Measurements from ENCODE around the gene RPS6KA4.

Gene RPS6KA4

DNA sequence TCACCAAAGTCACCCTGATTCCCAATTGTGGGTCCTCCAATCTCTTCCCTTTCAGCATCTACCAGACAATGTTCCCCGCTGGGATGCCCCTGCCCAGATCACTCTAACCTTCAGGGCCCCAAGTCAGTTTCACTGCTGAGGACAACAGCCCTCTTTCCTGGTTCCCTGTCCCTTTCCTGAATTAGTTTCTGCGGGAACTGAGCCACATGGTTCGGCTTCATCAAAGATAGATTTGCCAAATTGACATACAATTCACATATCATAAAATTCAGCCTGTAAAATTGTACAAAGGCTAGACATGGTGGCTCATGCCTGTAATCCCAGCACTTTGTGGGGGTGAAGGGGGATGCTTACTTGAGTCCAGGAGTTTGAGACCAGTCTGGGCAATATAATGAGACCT, 31.0 kb upstream of the RPS6KA4 start:
- DNase-seq: no peak

DNA sequence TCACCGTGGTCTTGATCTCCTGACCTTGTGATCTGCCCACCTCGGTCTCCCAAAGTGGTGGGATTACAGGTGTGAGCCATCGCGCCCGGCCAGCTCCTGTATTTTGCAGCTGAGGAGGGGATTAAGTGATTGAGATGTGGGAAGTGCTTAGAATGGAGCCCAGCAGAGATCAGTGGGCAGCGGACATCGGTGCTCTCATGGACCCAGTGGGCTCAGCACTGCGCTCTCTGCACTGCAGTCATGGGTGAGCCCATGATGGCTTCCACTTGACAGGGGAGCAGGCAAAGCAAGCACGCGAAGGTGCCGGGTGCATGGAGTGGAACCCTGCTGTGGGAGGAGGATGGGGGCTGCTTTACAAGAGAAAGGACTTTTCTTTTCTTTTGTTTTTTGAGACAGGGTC, 28.1 kb upstream of the RPS6KA4 start:
- no peak for DNase-seq

DNA sequence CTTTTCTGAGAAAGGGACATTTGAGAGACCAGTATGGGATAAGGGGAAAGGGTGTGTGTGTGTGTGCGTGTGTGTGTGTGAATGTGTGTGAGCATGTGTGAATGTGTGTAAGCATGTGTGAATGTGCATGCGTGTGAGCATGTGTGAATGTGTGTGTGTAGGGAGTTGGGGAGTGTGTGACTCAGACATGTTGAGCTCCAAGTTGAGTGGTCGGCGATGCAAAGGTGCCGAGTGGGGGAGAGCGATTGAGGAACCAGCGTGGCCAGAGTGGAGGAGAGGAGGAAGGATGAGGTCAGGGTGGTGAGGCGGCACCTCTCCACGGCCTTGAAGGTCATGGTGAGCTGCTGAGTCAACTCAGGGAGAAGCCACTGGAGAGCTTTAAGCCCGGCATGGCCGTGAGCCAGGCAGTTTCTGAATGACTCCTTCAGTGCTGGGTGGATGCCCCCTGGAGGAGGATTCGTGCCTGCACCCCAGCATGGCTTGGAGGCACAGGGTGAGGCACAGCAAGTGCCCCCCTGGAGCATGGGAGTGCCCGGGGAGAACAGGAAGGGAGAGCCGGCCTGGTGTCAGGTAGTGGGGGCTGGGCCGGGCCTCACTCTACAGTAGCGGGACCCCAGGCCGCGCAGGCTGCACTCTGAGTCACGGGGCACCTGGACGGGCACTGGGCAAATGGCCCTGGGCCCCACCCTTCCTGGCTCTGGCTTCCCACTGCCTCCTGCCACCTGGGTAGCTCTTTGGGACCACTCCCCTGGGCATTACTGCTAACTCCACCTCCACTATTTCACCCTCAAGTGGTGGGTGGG, 27.2 kb upstream of the RPS6KA4 start:
- DNase-seq: peak; percentile 83 to 89

DNA sequence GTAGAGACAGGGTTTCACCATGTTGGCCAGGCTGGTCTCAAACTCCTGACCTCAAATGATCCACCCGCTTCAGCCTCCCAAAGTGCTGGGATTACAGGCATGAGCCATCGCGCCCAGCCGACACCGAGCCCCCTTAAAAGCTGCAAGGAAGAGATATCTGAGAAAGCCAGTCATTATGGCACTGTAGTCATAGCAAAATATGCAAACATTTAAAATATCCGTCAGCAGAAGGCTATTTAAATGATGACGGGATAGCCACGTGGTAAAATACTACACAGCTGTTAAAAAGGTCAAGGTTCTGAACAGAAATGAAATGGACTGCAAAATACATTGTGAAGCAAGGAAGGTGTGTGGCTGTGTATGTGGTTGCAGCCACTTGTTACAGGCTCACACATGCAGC, 25.4 kb upstream of the RPS6KA4 start:
- no peak for DNase-seq

DNA sequence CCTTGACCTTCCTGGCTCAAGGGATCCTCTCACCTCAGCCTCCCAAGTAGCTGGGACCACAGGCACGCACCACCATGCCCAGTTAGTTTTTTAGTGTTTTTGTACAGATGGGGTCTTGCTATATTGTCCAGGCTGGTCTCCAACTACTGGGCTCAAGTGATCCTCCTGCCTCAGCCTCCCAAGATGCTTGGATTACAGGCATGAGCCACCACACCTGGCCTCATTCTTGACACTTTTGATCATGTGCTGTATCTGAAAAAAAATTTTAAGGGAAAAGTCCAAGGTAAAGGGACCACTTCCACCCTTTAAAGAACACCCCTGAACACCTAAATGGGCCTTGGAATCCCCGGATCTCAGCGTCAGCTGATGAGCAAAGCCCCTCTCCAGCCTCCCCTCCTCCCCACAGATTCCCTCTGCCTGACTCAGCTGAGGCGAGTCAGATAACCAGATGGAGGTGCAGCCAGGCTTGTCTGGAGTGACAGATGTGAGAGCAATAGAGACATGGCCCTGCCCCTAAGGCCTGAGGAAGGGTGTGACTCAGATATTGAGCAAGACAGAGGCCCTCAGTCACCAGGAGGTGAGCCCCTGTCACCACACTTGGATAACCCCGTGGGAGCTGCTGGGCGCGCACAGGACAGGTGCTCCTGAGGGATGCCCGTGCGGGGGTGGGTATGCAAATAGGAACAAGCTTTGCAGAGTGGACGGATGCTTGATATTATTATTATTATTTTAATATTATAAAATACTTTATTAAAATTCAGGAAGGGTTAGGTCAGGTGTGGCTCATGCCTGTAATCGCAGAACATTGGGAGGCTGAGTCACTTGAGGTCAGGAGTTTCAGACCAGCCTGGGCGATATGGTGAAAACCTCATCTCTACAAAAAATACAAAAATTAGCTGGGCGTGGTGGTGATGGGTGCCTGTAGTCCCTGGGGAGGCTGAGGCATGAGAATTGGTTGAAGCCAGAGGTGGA, 23.9 kb upstream of the RPS6KA4 start:
- peak; percentile 43 to 62 for DNase-seq

DNA sequence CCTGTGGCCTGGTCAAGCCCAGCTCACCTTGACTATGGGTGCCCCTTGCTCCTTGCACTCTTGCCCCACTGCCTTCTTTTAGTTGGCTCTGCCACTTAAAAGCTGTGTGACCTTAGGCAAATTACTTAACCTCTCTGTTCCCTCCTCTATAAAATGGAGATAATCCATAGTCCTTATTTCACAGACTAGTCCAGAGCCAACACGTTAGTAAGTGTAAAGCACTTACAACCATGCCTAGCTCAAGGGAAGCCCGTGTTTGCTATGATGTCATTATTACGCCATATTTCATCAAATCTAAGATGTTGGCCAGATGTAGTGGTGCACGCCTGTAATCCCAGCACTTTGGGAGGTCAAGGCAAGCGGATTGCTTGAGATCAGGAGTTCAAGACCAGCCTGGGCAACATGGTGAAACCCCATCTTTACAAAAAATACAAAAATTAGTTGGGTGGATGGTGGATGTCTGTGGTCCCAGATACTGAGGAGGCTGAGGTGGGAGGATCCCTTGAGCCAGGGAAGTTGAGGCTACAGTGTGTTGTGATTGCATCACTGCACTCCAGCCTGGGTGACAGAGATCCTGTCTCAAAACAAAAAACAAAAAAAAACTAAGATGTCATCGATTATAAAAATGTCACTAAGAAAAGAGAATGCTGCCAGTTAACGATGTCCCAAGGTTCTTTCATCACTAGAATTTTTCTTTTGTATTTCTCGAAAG, 21.3 kb upstream of the RPS6KA4 start:
- no peak for DNase-seq

DNA sequence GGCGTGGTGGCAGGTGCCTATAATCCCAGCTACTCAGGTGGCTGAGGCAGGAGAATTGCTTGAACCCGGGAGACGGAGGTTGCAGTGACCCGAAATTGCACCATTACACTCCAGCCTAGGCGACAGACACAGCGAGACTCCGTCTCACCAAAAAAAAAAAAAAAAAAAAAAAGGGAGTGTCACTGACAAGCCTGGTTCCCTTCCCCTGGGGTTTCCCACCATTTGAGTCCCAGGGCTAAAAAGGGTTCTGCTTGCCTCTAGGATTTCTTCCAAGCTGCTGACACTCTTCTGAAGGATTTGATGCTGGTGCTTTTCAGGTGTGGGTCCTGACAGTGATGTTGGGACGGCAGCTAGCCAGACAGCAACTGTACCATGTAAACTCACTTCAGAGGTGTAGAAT, 20.2 kb upstream of the RPS6KA4 start:
- no peak for DNase-seq

DNA sequence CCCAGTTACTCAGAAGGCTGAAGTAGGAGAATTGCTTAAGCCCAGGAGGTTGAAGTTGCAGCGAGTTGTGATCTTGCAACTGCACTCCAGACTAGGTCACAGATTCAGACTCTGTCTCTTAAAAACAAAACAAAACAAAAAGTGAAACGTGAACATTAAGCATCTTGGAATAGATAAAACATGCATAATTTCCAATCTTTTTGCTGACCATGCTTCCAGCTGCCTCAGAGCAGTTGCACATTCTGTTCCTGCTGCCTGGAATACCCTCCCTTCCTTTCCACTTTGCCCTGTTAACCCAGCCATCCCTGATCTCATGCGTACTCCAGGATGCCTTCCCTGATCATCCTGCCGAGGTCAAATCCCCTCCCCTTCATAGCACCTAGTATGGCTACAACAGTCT, 19.7 kb upstream of the RPS6KA4 start:
- DNase-seq: no peak

DNA sequence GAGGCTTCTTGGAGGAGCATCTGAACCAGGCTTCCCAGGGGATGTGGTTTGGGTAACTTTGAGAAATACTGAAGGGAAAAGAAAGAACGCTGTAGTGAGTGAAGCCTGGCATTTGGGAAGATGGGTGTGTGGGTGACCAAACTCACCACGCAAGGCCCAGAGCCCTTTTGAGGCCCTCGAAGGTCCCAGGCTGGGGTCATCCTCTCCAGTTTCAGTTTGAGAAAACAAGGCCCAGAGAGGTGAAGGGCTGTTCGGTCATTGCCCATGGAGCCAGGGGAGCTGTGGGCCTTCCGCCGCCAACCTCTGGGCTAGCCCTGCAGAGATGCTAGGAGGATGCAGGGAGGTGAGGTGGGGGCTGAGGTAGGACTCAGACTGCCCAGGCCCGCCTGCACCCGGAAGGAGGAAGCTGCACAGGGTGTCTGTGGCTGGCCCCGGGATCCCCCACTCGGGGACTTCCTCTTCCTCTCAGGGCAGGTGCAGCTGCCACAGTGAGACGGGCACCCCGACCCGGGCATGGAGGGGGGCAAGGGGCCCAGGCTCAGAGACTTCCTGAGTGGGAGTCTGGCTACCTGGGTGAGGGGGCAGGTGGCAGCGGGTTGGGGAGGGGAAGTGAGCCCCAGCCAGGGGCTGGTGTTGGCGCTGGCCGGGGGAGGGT, 19.1 kb upstream of the RPS6KA4 start, which contains the start of gene CCDC88B:
Gene CCDC88B, plus strand, starts transcription at position 451 of the 655 bp plus-strand sequence. Its CDS starts 63 bp downstream, at position 514.
- DNase-seq: peak; percentile 84 to 87

DNA sequence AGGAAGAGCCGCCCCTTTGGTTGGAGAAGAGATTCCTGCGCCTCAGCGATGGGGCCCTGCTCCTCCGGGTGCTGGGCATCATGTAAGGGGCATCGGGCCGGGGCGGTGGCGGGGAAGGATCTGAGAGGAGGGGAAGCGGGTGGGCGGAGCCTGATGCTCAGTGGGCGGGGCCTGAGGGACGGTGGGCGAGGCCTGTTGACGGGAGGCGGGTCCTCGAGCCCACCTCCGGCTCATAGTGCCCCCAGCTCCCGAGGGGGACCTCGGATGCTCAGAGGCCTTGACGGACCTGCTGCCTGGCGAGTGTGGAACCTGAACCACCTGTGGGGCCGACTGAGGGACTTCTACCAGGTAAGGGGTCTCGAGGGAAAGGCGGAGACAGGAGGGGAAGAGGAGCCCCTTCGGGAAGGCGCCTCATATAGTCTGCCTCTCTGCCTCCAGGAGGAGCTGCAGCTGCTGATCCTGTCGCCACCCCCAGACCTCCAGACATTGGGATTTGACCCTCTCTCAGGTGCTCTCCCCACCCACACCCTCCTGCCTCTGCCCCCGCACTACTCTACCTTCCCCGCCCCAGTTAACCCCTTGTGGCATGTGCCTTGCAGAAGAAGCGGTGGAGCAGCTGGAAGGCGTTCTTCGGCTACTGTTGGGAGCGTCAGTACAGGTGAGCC, 18.2 kb upstream of the RPS6KA4 start:
- DNase-seq: peak; percentile 85 to 88

DNA sequence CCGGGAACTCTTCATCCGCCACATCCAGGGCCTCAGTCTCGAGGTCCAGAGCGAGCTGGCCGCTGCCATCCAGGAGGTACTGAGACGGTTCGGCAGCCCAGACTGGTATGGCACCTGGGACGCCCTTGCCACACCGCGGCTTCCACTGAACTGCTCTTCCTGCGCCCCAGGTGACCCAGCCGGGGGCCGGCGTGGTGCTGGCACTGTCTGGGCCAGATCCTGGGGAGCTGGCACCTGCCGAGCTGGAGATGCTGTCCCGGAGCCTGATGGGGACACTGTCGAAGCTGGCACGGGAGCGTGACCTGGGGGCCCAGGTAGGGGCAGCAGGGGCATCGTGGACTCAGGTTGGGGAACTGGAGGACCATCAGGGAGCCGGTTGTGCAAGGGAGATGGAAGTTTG, 17.5 kb upstream of the RPS6KA4 start:
- DNase-seq: no peak

DNA sequence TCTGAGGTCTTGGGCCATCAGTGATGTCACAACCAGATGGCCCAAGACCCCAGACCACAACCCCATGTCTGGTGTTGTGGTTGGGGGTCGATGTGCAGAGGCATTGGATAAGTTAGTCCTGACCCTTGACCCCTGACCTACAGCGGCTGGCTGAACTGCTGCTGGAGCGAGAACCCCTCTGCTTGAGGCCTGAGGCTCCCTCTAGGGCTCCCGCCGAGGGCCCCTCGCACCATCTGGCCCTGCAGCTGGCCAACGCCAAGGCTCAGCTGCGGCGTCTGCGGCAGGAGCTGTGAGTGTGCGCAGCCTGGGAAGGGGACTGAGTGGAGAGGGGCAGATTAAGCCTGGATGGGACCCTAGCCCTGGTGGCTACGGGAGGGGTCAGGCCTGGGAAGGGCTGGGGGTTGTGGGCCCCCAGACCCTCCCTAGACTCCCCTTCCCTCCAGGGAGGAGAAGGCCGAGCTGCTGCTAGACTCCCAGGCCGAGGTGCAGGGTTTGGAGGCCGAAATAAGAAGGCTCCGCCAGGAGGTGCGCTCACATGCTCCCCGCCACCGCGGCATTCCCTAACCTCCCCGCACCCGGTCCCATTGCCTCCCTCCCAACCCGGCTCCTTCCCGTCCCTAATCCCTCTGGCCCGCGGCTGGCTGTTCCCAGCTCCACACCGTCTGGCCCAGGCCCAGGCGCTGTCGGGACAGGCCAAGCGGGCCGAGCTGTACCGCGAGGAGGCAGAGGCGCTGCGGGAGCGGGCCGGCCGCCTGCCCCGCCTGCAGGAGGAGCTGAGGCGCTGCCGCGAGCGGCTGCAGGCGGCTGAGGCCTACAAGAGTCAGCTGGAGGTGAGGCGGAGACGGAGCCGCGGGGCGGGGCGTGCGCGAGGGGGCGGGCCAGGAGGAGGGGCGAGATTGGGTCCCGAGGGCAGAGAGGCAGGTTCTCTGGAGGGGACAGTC, 16.8 kb upstream of the RPS6KA4 start:
- peak; percentile 94 to 95 for DNase-seq

DNA sequence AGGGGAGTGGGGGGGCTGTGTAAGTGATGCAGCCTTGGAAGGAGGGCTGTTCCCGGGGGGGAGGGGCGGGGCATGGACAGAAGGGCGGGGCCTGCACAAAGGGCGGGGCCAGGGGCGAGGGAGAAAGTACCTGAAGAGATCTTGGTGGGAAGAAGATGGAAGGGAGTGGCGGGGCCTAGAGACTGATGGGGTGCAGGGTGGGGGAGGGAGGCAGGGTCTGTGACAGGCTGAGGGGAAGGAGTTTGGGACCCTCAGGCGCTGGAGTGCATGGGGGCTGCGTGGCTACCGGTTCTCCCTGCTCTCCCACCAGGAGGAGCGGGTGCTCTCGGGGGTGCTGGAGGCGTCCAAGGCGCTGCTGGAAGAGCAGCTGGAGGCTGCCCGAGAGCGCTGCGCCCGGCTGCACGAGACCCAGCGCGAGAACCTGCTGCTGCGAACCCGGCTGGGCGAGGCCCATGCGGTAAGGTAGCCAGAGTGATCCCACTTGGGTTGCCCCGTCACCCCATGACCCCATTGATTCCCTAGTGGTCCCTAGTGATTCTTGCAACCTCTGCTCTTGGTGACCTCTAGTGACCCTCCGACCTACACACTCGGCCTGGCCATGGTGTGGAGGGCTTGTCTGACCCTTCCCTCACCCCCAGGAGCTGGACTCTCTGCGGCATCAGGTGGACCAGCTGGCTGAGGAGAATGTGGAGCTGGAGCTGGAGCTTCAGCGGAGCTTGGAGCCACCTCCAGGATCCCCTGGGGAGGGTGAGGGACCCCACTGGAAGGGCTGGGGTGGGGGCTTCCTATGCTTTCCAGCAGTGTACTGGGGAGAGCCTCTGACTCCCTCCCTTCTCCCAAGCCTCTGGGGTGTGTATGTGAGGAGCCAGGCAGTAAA, 15.9 kb upstream of the RPS6KA4 start:
- no peak for DNase-seq

DNA sequence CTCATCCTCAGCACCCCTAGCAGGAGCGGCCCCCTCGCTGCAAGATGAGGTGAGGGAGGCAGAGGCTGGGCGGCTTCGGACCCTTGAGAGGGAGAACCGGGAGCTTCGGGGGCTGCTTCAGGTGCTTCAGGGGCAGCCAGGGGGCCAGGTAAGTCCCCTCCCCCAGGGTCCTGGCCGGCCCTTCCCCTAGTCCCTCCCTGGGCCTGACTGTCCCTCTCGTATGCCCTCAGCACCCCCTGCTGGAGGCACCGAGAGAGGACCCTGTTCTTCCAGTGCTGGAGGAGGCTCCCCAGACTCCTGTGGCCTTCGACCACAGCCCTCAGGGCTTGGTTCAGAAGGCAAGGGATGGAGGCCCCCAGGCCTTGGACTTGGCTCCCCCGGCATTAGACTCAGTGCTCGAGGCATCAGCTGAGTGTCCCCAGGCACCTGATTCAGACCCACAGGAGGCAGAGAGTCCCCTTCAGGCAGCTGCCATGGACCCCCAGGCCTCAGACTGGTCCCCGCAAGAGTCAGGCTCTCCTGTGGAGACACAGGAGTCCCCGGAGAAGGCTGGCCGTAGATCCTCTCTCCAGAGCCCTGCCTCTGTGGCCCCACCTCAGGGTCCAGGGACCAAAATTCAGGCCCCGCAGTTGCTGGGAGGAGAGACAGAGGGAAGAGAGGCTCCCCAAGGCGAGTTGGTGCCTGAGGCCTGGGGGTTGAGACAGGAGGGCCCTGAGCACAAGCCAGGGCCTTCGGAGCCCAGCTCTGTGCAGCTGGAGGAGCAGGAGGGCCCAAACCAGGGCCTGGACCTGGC, 15.0 kb upstream of the RPS6KA4 start:
- DNase-seq: peak; percentile 15 to 27

DNA sequence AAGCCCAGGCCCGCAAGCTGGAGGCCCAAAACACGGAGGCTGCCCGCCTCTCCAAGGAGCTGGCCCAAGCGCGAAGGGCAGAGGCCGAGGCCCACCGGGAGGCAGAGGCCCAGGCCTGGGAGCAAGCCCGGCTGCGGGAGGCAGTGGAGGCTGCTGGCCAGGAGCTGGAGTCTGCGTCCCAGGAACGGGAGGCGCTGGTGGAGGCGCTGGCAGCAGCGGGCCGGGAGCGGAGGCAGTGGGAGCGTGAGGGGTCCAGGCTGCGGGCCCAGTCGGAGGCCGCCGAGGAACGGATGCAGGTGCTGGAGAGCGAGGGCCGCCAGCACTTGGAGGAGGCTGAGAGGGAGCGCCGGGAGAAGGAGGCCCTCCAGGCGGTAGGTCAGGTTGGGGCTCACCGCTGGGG, 14.2 kb upstream of the RPS6KA4 start:
- no peak for DNase-seq

DNA sequence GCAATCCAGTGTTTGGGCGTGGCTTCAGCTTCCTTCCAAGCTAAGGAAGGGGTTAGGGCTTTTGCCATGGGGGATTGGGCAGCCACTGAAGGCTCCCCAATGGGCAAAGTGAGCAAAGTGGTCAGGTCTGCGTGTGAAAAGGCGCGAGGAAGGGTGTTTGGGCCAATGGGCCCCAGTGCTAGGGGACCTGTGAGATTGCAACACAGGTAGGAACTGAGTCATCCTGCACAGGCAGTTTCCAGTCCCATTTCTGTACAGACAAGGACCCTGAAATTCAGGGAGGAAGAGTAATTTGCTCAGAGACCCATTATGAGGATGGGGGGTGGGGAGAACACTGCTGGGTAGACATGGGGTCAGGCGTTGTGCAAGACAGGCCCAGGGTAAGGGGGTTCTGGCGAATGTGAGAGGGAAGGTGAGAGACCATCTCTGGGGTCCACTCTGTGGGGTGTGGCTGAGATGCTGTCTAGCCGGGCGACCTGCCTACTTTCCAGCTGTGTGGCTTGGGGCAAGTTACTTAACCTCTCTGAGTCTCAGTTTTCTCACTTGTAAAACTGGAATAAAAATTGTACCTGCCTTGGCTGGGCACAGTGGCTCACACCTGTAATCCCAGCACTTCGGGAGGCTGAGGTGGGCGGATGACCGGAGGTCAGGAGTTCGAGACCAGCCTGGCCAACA, 11.6 kb upstream of the RPS6KA4 start:
- DNase-seq: no peak

DNA sequence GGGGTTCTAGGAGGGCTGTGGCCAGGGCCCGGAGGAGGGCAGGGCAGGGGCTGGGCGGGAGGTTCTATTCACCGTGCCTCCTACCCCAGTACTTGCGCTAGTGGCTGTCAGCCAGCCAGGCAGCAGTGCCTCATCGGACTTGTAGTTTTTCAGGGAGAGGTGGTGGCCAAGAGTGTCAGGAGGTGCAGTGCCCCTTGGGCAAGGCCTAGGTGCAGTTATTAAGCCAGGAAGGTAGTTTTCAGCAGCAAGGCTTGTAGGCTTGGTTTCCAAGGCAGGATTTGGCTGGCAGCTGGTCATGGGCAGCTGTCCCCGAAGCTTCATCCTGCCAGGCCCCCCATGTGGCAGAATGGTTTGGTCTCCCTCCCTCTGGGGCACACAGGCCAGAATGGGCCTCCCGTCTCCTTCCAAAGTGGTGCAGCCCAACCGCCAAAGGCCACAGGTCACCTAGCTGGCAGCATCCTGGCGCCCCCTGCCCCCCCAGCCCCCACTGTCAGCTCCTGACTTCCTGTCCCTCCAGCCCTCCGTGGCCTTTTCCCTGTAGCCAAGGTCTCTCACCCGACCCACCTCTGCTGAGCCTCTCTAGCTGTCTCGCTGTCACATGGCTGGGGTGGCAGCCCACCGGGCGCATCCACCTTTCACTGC, 10.5 kb upstream of the RPS6KA4 start:
- DNase-seq: no peak

DNA sequence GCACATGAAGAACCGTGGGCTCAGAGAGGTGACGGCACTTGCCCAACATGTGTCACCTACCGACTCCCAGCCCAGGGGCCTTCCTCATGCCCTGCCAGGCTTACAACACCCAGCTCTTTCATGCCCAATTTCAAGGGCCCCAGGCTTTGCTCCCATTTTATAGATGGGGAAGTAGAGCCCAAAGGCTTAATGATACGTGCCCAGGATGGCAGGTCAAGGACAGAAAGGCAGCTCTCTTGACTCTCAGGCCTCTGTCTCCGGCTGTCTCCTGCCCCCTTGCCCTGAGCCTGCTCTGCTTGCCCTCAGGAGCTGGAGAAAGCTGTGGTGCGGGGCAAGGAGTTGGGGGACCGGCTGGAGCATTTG, 10.0 kb upstream of the RPS6KA4 start:
- no peak for DNase-seq
